Measurements from ENCODE around the gene SLC2A4RG. TPM values are rescaled to one million over a fixed set of nuclear protein-coding genes. Genes with fewer than 3 reads are reported as not detected.

Gene SLC2A4RG
- total and polyA plus RNA-seq, 2 of the 4 experiments (the other 2 are of a cell fraction): 5.0 to 50.3 TPM

GRCh38 chr20:63707558-63708300, 31.8 kb upstream of the SLC2A4RG start, which contains the start of the genes ARFRP1 and ZGPAT (continued):
- TF ChIP-seq, protein P1, sequence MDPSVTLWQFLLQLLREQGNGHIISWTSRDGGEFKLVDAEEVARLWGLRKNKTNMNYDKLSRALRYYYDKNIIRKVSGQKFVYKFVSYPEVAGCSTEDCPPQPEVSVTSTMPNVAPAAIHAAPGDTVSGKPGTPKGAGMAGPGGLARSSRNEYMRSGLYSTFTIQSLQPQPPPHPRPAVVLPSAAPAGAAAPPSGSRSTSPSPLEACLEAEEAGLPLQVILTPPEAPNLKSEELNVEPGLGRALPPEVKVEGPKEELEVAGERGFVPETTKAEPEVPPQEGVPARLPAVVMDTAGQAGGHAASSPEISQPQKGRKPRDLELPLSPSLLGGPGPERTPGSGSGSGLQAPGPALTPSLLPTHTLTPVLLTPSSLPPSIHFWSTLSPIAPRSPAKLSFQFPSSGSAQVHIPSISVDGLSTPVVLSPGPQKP (IDR thresholded peaks at IDR 0.05; ENCODE audit: borderline replicate concordance, low read depth, low read length): 0 out of 2 replicates have a peak, but pooled peaks have one; percentile 19
- TF ChIP-seq RFX5 (IDR thresholded peaks at IDR 0.05; ENCODE audit: low read depth, low read length): no peak

Measured in IMR-90 (cell line).